ENCODE data around the gene MRPL37. TPM values are rescaled to one million over a fixed set of nuclear protein-coding genes. Genes with fewer than 3 reads are reported as not detected.

The MRPL37 gene
- total RNA-seq, 2 donors from 2014 or later = 34.9 to 41.8 TPM

DNA sequence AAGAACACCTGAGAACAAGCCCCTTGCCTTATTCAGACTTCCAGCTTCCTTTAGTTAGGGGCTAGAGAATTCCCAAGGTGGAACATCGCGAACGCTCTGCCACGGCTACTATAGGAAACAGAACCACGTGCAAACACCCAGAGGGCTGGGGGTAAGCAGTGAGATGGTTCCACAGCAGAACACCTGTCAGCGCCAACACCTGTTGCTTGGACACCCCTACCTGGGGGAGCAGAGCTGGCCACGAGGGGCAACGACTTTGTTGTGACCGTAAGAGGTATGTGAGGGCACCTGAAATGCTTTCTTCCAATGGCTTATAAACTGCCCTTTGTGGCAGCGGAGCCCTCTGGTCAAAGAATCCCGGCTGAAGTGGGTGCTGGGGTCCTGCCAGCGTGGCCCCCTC is 50.7 kb downstream of the MRPL37 start:
- no peak for ATAC-seq
- Histone ChIP-seq H3K27me3 (no peaks in the 10 kb centered on the region), H3K9me3 (no peaks in the 10 kb centered on the region), H3K27ac (no peak overlapping the region), H3K36me3 (replicated peaks in 1 of 2; ENCODE audit: insufficient read depth in 1 of 2, low read depth in 2 of 2) (peaks cover 0 to 2% of the 10 kb centered on the region in 2 donors), H3K4me3 (no peak overlapping the region), H3K4me1 (no peaks in the 10 kb centered on the region)
- DNase-seq = no peak
- intact Hi-C loops (cut with DNase I) = no loop called here
- TF ChIP-seq, protein P1, sequence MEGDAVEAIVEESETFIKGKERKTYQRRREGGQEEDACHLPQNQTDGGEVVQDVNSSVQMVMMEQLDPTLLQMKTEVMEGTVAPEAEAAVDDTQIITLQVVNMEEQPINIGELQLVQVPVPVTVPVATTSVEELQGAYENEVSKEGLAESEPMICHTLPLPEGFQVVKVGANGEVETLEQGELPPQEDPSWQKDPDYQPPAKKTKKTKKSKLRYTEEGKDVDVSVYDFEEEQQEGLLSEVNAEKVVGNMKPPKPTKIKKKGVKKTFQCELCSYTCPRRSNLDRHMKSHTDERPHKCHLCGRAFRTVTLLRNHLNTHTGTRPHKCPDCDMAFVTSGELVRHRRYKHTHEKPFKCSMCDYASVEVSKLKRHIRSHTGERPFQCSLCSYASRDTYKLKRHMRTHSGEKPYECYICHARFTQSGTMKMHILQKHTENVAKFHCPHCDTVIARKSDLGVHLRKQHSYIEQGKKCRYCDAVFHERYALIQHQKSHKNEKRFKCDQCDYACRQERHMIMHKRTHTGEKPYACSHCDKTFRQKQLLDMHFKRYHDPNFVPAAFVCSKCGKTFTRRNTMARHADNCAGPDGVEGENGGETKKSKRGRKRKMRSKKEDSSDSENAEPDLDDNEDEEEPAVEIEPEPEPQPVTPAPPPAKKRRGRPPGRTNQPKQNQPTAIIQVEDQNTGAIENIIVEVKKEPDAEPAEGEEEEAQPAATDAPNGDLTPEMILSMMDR (IDR thresholded peaks at IDR 0.05) = no peak
- TF ChIP-seq POLR2A (IDR thresholded peaks at IDR 0.05) = no peak
- WGBS, 2 donors = 95 to 96% methylated on average over 10 of the region's 12 CpGs

GRCh38 chr1:54252371-54252936 is 52.5 kb downstream of the MRPL37 start:
- no peak for DNase-seq

DNA sequence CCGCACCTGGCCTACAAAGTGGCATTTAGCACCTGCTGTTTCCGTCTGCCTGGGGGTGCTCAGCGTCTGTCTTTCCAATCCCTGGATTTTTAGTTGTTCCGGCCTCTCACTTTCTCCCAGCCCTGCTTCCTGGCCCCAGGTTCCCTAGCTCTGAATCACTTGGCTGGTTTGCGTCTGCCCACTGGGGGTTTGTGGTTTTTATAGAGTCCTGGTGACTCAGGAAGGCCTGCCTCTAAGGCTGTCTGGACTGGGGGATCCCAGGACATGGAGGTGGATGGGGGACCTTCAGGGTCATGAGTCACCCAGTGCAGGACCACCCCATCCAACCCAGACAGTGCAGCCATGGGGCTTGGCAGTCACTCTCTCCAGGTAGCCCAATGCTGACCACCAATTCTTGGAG is 53.5 kb downstream of the MRPL37 start:
- no peaks in the 10 kb centered on the region for H3K4me1 ChIP-seq
- H3K27me3 ChIP-seq = no peaks in the 10 kb centered on the region
- H3K4me3 ChIP-seq = no peak overlapping the region
- DNase-seq (no peak), ATAC-seq (peak; percentile 48)
- intact Hi-C loops (cut with DNase I) = no loop called here
- no peak overlapping the region for H3K27ac ChIP-seq
- 87 to 90% methylated on average over 5 of the region's 5 CpGs for WGBS, 2 donors
- H3K36me3 ChIP-seq (replicated peaks in 1 of 2; ENCODE audit: insufficient read depth in 1 of 2, low read depth in 2 of 2) = peaks cover 0 to 2% of the 10 kb centered on the region in 2 donors
- H3K9me3 ChIP-seq = no peaks in the 10 kb centered on the region
- TF ChIP-seq POLR2A (IDR thresholded peaks at IDR 0.05) = no peak
- TF ChIP-seq, protein P1 (IDR thresholded peaks at IDR 0.05) = no peak

More at GRCh38 chr1:54252371-54252936, 52.5 kb downstream of the MRPL37 start:
- H3K4me1 ChIP-seq = no peaks in the 10 kb centered on the region
- no peak overlapping the region for H3K27ac ChIP-seq
- no peak overlapping the region for H3K4me3 ChIP-seq
- H3K9me3 ChIP-seq = no peaks in the 10 kb centered on the region
- ATAC-seq = no peak
- peaks cover 0 to 2% of the 10 kb centered on the region in 2 donors for H3K36me3 ChIP-seq (replicated peaks in 1 of 2; ENCODE audit: insufficient read depth in 1 of 2, low read depth in 2 of 2)
- H3K27me3 ChIP-seq = no peaks in the 10 kb centered on the region
- no peak for TF ChIP-seq POLR2A (IDR thresholded peaks at IDR 0.05)
- TF ChIP-seq, protein P1 (IDR thresholded peaks at IDR 0.05) = no peak
- 87 to 93% methylated on average over 11 of the region's 11 CpGs for WGBS, 2 donors
- intact Hi-C loops (cut with DNase I) = no loop called here

GRCh38 chr1:54254055-54254454 is 54.1 kb downstream of the MRPL37 start:
- Histone ChIP-seq H3K9me3 (no peaks in the 10 kb centered on the region), H3K4me1 (no peaks in the 10 kb centered on the region), H3K27ac (no peak overlapping the region), H3K27me3 (no peaks in the 10 kb centered on the region), H3K4me3 (no peak overlapping the region), H3K36me3 (replicated peaks in 1 of 2; ENCODE audit: insufficient read depth in 1 of 2, low read depth in 2 of 2) (no peaks in the 10 kb centered on the region)
- ATAC-seq (no peak), DNase-seq (peak in 1 of 4 donors; percentile 40)
- intact Hi-C loops (cut with DNase I) = no loop called here
- WGBS, 2 donors = 59 to 88% methylated on average over 7 to 10 of the region's 10 CpGs
- TF ChIP-seq POLR2A (IDR thresholded peaks at IDR 0.05) = no peak
- TF ChIP-seq, protein P1 (IDR thresholded peaks at IDR 0.05) = no peak
